Activated CD4-positive, alpha-beta T cell treated with anti-CD3 and anti-CD28 coated beads, Interleukin-10, Interleukin-2, amounts not matched to agents 100 ng/mL and 50 ng/mL, durations not matched to agents 16 hours and 8 hours (primary cell): Measurements from ENCODE around the gene PRG3.
"Not testable (repeated sequence)": the region's sequence is repeated elsewhere in the genome, so short reads cannot be mapped to it uniquely, and the experiment has no call there.

Experiments
- DNase-seq: peaks from one replicate; pipeline ENCODE4 v3.0.0-alpha.2; 2020

PRG3 gene

GRCh38 chr11:57407941-57408475 lies 27.1 kb upstream of the PRG3 start:
- DNase-seq: no peak

DNA sequence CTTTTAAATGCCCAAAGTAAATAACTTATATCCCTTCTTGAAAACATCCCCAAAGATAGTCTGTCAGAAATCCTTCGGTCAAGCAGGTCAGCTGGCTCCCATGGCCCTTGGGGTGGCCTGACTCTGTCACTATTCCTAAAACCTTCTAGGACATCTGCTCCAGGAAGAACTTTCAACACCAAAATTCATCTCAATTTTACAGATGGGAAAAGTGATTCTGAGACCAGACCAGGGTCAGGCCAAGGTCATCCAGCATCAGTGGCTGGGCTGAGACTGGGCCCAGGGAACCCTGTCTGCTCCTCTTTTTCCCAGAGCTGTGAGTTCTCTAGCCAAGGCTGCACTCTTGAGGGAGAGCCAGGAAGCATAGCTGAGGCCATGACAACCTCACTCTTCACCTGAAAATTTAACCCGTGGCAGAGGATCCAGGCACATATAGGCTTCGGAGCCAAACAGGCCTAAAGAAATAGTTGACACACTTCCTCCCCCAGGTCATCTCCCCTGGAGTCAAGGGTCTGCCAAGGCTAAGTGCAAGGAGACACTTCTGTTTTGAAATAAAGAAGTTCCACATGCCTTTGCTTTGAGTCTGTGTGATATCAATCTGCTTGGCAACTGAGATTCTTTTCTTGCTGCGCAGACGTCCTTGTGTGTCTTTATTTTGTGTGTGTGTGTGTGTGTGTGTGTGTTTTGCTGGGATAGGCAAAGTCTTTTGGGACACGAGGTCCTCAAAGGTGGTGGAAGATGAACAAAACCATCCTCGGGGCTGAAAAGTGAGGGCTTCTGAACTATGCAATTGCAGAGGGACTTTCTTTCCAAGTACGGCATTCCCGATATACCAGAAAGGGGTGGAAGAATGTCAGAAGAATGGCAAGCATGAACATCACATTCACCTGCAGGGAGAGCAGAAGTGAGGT lies 26.3 kb upstream of the PRG3 start:
- DNase-seq: no peak

- peak; percentile 79 for DNase-seq
Measured at GRCh38 chr11:57406337-57406904, 25.5 kb upstream of the PRG3 start.

GRCh38 chr11:57405271-57405860 lies 24.4 kb upstream of the PRG3 start:
- no peak for DNase-seq

GRCh38 chr11:57403802-57404147 lies 22.8 kb upstream of the PRG3 start:
- DNase-seq: no peak

GRCh38 chr11:57403003-57403801 lies 22.3 kb upstream of the PRG3 start:
- DNase-seq: not testable (repeated sequence)

- no peak for DNase-seq
Measured at GRCh38 chr11:57402188-57403002, 21.4 kb upstream of the PRG3 start.

GRCh38 chr11:57399972-57400578 lies 19.1 kb upstream of the PRG3 start:
- DNase-seq: no peak

DNA sequence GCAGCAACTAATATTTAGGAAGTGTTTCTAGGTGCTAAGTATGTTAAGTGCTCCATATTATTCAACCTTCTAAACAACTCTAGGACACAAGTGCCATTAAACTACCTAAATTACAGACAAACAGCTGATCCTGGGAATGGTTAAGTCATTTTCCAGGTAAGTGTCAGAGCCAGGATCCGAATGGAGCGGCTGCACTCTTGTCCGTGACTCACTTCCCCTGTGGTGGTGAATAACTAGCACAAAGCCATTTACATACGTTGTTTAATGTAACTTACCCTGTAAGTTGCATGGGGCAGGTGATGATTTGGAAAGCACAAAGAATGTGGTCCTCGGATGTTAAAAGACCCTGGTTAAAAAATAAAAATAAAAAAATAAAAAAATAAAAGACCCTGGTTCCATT lies 18.3 kb upstream of the PRG3 start:
- DNase-seq: no peak

GRCh38 chr11:57397394-57397990 lies 16.5 kb upstream of the PRG3 start:
- DNase-seq: no peak

- DNase-seq: no peak
Measured at GRCh38 chr11:57396744-57397143, 15.8 kb upstream of the PRG3 start.

DNA sequence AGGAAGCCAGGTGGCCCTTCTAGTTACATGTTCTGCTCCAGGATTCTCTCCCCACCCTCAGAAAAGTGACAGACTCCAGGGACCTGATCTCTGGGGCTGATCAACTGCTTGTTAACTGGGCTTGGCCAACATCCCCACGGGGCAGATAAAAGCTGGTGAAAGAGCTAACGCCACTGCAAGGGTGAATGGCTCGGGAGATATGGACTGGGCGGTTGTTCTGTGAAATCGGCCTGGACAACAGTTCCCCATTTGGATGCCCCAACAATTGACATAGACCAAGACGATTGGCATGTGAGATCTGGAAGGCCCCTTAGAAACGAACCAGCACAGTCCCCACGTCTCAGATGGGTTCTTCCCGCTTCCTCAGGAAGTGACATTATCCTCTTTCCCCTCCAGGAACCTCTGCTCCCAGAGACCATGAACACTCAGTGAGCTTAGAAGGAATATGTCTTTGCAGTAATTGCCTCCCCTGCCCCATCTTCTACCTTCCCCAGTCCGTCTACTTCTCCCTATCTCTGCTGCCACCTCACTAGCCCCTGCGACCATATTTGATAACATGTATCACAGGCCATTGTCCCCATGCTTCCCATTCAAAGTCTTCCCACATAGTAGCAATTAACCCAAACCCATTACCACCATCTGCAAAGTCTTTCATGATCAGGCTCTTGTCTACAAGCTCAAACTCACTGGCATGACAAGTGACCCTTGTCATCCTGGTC lies 15.1 kb upstream of the PRG3 start:
- no peak for DNase-seq

DNA sequence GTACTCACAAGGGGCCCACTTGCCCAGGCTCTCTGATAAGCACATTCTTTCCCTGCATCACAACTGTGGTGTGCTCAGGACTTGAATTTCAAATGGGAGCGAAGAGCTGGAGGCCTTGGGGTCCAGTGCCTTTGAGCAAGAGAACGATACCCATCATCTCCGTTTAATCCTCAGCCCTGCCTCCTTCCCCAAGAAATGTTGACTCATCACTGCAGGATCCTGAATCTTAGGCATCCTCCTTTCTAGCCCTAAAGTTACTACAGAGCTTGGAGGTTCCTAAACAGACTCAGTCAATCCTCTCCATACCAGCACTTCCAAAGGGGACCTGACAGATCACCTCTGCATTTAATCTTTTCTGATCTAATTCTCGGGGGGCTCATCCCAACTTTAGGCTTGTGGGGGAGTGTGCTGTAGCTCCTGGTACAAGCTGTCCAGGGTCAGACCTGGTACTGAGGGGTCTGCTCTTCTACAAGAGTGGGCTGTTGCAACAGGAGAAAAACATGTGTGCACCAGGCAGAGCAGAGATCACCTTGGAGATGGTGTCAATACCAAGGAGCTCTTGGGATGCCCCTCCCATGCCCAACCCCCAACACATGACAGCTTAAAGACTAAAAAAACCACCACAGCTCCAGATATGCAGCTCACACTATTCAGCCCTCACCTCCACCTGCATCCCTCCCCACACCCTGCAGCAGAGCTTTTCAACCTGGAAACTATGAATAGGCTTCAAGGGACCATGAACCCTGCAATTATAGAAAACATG lies 13.4 kb upstream of the PRG3 start:
- no peak for DNase-seq

GRCh38 chr11:57392763-57393105 lies 11.8 kb upstream of the PRG3 start:
- no peak for DNase-seq

- no peak for DNase-seq
Measured at GRCh38 chr11:57392066-57392762, 11.3 kb upstream of the PRG3 start.

DNA sequence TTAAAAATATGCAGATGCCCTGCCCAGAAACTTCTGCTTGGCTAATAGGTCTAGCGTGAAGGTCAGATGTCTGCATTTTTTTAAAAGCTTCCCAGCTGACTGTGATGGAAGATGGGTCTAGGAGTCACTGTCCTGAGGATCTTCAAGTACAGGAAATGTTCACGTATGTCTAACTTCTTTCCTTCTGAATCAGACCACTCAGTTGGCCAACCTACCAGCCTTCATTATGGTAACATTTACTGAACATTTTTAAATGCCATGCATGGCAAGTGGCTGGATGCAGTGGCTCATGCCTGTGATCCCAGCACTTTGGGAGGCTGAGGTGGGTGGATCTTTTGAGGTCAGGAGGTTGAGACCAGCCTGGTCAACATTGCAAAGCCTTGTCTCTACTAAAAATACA lies 10.6 kb upstream of the PRG3 start:
- DNase-seq: no peak

DNA sequence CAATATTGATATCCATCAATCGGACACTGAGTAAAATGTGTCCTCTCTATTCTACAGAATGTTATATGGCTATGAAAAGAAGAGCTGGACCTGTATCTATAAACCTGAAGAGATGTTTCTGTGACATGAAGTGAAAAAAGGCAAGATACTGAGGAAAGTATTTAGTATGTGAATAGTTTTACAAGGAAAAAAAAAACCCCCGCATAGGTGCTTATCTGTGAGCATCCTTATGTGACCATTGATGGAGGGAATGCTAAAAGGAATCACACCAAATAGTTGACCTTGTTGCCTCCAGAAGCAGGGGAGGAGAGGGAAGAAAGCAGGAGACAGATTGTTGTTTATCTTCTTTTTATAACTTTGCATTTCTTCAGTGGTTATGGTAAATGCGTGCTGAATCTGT lies 10.2 kb upstream of the PRG3 start:
- DNase-seq: no peak

DNA sequence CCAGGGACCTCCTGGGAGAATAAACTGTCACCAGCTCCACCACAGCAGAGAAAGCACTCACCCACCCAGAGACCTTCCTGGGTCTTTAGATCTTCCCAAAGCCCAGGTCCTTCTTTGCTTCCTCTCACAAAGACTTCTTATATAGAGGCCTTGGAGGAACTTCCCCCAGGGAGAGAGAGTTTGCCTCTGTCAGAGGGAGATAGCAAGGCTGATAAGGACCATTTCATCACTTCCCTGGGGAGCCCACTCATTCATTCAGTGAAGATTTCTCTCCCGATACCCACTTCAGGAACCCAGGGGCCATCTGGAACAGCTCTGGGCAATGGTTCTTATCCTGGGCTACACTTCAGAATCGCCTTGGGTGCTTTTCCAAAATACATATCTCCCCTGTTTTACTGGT lies 9.6 kb upstream of the PRG3 start, which contains the start of gene PRG2:
TSS of gene PRG2 (minus strand) at position 116 of the 400 bp plus-strand sequence. CDS start 706 bp downstream, outside the sequence.
- no peak for DNase-seq
